Parathyroid adenoma (tissue), 2 donors: Measurements from ENCODE around the gene PALLD.
A peak's percentile ranks its signal among the peaks of the same experiment; 100 is the strongest.

Experiments
- H2AFZ ChIP-seq: fragments of 300-600 bp; sonication (generic); one replicate; pipeline ENCODE4 v1.7.0; 2017; ENCODE audit warnings: antibody characterized with exemption, mild to moderate bottlenecking
- H3K27ac ChIP-seq: fragments of 300-600 bp; sonication (generic); one replicate; pipeline ENCODE4 v1.7.0; 2017
- H3K27me3 ChIP-seq: fragments of 300-600 bp; sonication (generic); one replicate; pipeline ENCODE4 v1.7.0; 2017; ENCODE audit warnings: low read length; ENCODE audit not compliant: control insufficient read depth, insufficient read depth
- H3K36me3 ChIP-seq: fragments of 300-600 bp; sonication (generic); one replicate; pipeline ENCODE4 v1.7.0; 2017; ENCODE audit warnings: low read length; ENCODE audit not compliant: control insufficient read depth, insufficient read depth
- H3K4me1 ChIP-seq: fragments of 300-600 bp; sonication (generic); one replicate; pipeline ENCODE4 v1.7.0; 2017; ENCODE audit warnings: control low read depth
- H3K4me2 ChIP-seq: fragments of 300-600 bp; sonication (generic); one replicate; pipeline ENCODE4 v1.7.0; 2017; ENCODE audit warnings: low read length
- H3K4me3 ChIP-seq: fragments of 300-600 bp; sonication (generic); one replicate; pipeline ENCODE4 v1.7.0; 2017; ENCODE audit warnings: low read depth, low read length
- H3K79me2 ChIP-seq: fragments of 300-600 bp; sonication (generic); one replicate; pipeline ENCODE4 v1.7.0; 2017; ENCODE audit warnings: control low read depth
- H3K9ac ChIP-seq: fragments of 300-600 bp; sonication (generic); one replicate; pipeline ENCODE4 v1.7.0; 2017; ENCODE audit warnings: mild to moderate bottlenecking
- H3K9me3 ChIP-seq: fragments of 300-600 bp; sonication (generic); one replicate; pipeline ENCODE4 v1.7.0; 2017; ENCODE audit warnings: low read length; ENCODE audit not compliant: control insufficient read depth
- CTCF ChIP-seq: fragments of 300-600 bp; sonication (generic); IDR thresholded peaks from one replicate; pipeline ENCODE4 v1.7.0; 2017; ENCODE audit warnings: antibody characterized with exemption, mild to moderate bottlenecking
- donor health status: primary hyperparathyroidism.

The PALLD gene

DNA sequence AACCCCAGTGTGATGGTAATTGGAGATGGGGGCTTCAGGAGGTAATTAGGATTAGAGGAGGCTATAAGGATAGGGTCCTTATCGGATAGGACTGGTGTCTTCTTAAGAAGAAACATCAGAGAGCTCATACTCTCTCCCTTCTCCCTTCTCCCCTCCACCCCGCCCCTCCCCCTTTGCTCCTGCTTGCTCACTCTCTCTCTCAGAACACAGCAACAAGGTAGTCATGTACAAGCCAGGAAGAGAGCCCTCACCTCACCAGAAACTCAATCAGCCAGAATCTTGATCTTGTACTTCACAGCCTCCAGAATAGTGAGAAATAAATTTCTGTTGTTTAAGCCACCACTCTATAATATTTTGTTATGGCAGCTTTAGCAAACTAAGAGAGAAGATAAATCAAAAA is 21.1 kb upstream of the PALLD start:
- Histone ChIP-seq H3K36me3 (no peaks in the 10 kb centered on the region), H3K4me1 (no peaks in the 10 kb centered on the region)

DNA sequence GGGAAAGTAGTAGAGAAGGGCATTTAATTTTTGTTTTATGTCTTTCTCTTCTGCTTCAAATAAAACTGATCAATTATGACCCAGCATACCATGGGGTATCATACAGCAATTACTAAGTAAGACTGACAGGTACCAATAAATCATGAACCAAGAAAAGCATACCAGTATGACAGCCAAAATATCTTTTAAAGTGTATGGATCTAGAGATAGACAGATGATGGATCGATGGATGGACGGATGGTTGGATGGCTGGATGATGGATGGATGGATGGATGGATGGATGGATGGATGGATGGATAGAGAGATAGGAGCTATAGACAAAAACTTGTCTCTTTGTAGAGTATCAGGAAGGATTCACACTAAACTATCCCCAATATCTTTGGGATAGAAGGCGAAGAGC is 18.0 kb upstream of the PALLD start:
- no peak for TF ChIP-seq CTCF
- H3K9me3 ChIP-seq = no peaks in the 10 kb centered on the region
- H3K9ac ChIP-seq = no peak overlapping the region
- H3K4me3 ChIP-seq = no peak overlapping the region
- no peaks in the 10 kb centered on the region for H3K79me2 ChIP-seq
- no peaks in the 10 kb centered on the region for H3K36me3 ChIP-seq
- H2AFZ ChIP-seq = no peak overlapping the region
- H3K4me2 ChIP-seq = no peak overlapping the region
- H3K27me3 ChIP-seq = no peaks in the 10 kb centered on the region
- no peaks in the 10 kb centered on the region for H3K4me1 ChIP-seq
- H3K27ac ChIP-seq = no peak overlapping the region

More for the DNA sequence above, 21.1 kb upstream of the PALLD start:
- no peak for TF ChIP-seq CTCF
- Histone ChIP-seq H3K4me3 (no peak overlapping the region), H3K79me2 (no peaks in the 10 kb centered on the region), H3K9ac (no peak overlapping the region), H3K9me3 (no peaks in the 10 kb centered on the region), H3K27me3 (no peaks in the 10 kb centered on the region), H3K27ac (no peak overlapping the region), H2AFZ (no peak overlapping the region), H3K4me2 (no peak overlapping the region)

DNA sequence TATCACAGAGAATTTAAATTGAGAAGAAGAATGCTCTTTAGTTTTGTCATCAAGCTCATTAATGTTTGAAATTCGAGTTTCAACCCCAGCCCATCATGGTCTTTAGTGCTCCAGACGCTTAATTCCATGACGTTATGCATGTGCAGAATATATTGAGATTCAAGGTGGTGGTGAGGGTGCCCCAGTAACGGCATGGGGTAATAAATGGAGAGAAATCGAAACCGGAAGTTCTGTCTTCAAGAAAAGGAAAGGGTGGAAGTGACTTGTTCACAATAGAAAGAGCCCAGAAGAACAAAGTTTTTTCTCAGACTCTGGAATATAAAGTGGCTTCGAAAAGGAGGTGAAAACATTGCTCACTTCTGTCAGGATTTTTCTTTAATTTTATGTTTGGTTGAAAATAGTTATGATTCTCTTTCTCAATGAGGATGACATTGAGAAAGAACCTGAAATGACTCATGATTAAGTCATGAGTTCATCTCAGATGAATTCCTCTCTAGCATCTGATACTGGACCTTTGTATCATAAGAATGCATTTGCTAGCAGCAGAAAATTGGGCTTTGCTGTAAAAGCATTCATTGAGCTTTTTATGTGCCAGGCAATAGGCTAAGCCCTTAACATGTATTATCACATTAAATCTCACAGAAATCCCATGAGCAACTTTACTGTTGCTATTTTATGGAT is 15.8 kb upstream of the PALLD start:
- H3K4me1 ChIP-seq = no peaks in the 10 kb centered on the region
- TF ChIP-seq CTCF = no peak

GRCh38 chr4:168483811-168484210 is 13.0 kb upstream of the PALLD start:
- no peaks in the 10 kb centered on the region for H3K9me3 ChIP-seq
- no peak overlapping the region for H2AFZ ChIP-seq
- no peaks in the 10 kb centered on the region for H3K36me3 ChIP-seq
- H3K27me3 ChIP-seq = no peaks in the 10 kb centered on the region
- no peak for TF ChIP-seq CTCF
- no peak overlapping the region for H3K9ac ChIP-seq
- no peaks in the 10 kb centered on the region for H3K79me2 ChIP-seq
- H3K4me2 ChIP-seq = no peak overlapping the region
- no peaks in the 10 kb centered on the region for H3K4me1 ChIP-seq
- no peak overlapping the region for H3K27ac ChIP-seq
- H3K4me3 ChIP-seq = no peak overlapping the region

More for the DNA sequence above, 15.8 kb upstream of the PALLD start:
- peak overlapping the region; percentile 89 for H2AFZ ChIP-seq
- H3K36me3 ChIP-seq = no peaks in the 10 kb centered on the region
- peak overlapping the region; percentile 62 for H3K27ac ChIP-seq
- no peak overlapping the region for H3K9ac ChIP-seq
- H3K27me3 ChIP-seq = no peaks in the 10 kb centered on the region
- H3K9me3 ChIP-seq = no peaks in the 10 kb centered on the region
- H3K79me2 ChIP-seq = no peaks in the 10 kb centered on the region
- peak overlapping the region; percentile 94 for H3K4me2 ChIP-seq
- peak overlapping the region; percentile 80 for H3K4me3 ChIP-seq

DNA sequence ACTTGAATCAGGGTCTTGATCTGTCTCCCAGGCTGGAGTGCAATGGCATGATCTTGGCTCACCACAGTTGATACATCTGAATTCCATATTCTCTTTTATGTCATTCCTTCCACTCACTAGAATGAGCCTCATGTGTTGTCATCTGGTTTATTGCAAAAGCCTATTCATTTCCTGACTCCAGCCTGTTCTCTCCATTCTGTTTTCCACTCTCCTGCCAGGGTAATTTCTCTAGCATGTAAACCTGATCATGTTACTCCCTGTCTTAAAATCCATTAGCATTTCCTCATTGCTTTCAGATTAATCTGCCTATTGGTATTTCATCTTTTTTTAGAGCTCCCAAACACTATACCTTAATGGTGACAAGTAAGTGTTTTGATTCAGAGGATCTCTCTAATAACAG is 12.2 kb upstream of the PALLD start:
- TF ChIP-seq CTCF = no peak
- no peaks in the 10 kb centered on the region for H3K9me3 ChIP-seq
- no peaks in the 10 kb centered on the region for H3K27me3 ChIP-seq
- H3K27ac ChIP-seq = no peak overlapping the region
- no peaks in the 10 kb centered on the region for H3K79me2 ChIP-seq
- no peak overlapping the region for H2AFZ ChIP-seq
- H3K4me1 ChIP-seq = no peaks in the 10 kb centered on the region
- no peak overlapping the region for H3K4me2 ChIP-seq
- H3K36me3 ChIP-seq = no peaks in the 10 kb centered on the region
- no peak overlapping the region for H3K9ac ChIP-seq
- no peak overlapping the region for H3K4me3 ChIP-seq
